GM19395 (cell line): ENCODE results near the gene POLN.

Source experiments
- ATAC-seq: cut with Tn5 transposase; IDR thresholded peaks from one replicate; pipeline ENCODE4 v1.9.1; 2021; ENCODE audit warnings: mild to moderate bottlenecking, moderate library complexity; ENCODE audit not compliant: unreplicated experiment

Gene POLN

GRCh38 chr4:2089222-2089621 lies 152.7 kb downstream of the POLN start:
- no peak for ATAC-seq

- ATAC-seq, result no peak
Observed at GRCh38 chr4:2087170-2087569, 154.8 kb downstream of the POLN start.

GRCh38 chr4:2085496-2085901 lies 156.4 kb downstream of the POLN start:
- no peak for ATAC-seq

- ATAC-seq, result no peak
Observed at GRCh38 chr4:2084316-2084715, 157.6 kb downstream of the POLN start.

GRCh38 chr4:2083826-2084160 lies 158.1 kb downstream of the POLN start:
- no peak for ATAC-seq

- ATAC-seq, result no peak
Observed at GRCh38 chr4:2083116-2083825, 158.7 kb downstream of the POLN start.

- ATAC-seq, result no peak
Observed at GRCh38 chr4:2082627-2083026, 159.3 kb downstream of the POLN start.

- no peak for ATAC-seq
Observed at GRCh38 chr4:2082118-2082517, 159.8 kb downstream of the POLN start.

GRCh38 chr4:2081540-2081939 lies 160.4 kb downstream of the POLN start:
- no peak for ATAC-seq

GRCh38 chr4:2080429-2081300 lies 161.3 kb downstream of the POLN start:
- ATAC-seq, result no peak

- no peak for ATAC-seq
Observed at GRCh38 chr4:2079926-2080325, 162.0 kb downstream of the POLN start.

GRCh38 chr4:2079006-2079405 lies 162.9 kb downstream of the POLN start:
- ATAC-seq, result no peak

- no peak for ATAC-seq
Observed at GRCh38 chr4:2078584-2078983, 163.3 kb downstream of the POLN start.

GRCh38 chr4:2077537-2078460 lies 164.1 kb downstream of the POLN start:
- no peak for ATAC-seq

GRCh38 chr4:2076908-2077536 lies 164.9 kb downstream of the POLN start:
- ATAC-seq, result no peak

- ATAC-seq, result no peak
Observed at GRCh38 chr4:2075987-2076907, 165.7 kb downstream of the POLN start.

GRCh38 chr4:2075171-2075986 lies 166.5 kb downstream of the POLN start:
- no peak for ATAC-seq

- no peak for ATAC-seq
Observed at GRCh38 chr4:2074588-2074987, 167.3 kb downstream of the POLN start.
